HL-60/S4 treated with phorbol 12-myristate 13-acetate at 8.2 ng/mL for 4 days and 3 days (cell line): ENCODE measurements around the gene PITX3.
"Not testable (repeated sequence)": the region's sequence is repeated elsewhere in the genome, so short reads cannot be mapped to it uniquely, and the experiment has no call there.

Experiments
- in situ Hi-C: fragments of 300-500 bp; cut with MboI; formaldehyde crosslinking; loops from 2 replicates; pipeline ENCODE4 v1.15.0; 2022; ENCODE audit warnings: low sequenced_read_pairs

Gene PITX3

DNA sequence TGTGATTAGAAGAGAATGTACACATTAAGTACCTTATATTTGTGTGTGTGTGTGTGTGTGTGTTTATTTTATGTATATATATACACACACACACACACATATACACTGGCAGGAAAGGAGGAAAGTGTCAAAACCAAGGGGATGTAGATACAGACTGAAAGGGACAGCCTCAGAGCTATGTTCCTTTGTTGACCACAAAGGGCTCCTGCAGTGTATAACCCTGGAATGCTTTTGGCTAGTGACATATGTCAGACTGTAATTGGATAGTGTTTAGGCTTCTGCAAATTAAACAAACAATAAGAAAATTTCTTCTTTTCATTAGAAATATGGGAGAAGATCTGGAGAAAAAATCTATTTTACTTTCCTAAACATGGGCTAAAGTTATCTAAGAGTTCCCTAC is 19.9 kb upstream of the PITX3 start:
- in situ Hi-C loops, result no loop called here

DNA sequence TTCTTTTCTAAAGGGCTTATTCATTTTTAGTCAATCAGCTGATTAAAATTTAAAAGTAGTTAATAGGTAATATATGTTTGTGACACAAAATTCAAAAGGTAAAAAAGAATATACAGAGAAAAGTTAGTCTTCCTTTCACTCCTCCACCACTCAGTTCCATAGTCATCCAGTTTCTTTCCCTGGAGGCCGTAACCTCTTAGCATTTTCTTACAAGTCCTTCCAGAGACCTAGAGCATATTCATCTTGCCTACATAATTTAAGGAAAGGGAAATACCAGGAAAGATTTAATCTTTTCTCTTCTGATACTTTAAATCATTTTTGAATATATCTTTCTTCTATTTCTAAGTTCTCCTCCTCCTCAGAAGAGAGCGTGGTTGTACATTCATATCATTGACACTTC is 14.1 kb upstream of the PITX3 start:
- in situ Hi-C loops, result no loop called here

DNA sequence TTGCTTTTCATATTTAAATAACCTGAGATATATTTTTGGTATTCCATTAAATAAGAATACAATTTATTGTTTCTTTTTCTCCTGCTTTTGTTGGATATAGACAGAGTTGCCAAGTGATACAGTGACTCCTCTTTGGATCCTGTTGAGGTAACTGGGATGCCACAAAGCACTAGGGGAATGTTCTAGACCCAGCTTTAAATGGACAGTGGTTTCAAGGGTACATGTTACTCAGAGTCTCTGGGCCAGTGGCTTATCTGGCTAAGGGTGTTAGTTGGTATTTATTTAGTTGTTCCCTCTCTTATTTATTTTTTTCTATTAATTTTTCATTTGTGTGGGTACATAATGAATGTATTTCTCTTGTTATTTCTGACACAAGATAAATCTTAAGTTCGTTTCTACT is 13.1 kb upstream of the PITX3 start:
- in situ Hi-C loops, result no loop called here

DNA sequence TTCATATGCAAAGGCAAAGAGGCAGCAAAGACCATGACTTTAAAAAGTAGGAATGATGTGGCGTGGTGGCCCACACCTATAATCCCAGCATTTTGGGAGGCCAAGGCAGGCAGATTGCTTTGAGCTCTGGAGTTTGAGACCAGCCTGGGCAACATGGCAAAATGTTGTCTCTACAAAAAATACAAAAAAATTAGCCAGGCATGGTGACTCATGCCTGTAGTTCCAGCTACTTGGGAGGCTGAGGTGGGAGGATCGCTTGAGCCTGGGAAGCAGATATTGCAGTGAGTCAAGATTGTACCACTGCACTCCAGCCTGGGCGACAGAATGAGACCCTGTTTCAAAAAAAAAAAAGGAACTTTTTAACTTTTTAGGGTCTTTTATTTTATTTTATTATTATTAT is 11.2 kb upstream of the PITX3 start:
- in situ Hi-C loops, result not testable (repeated sequence)

DNA sequence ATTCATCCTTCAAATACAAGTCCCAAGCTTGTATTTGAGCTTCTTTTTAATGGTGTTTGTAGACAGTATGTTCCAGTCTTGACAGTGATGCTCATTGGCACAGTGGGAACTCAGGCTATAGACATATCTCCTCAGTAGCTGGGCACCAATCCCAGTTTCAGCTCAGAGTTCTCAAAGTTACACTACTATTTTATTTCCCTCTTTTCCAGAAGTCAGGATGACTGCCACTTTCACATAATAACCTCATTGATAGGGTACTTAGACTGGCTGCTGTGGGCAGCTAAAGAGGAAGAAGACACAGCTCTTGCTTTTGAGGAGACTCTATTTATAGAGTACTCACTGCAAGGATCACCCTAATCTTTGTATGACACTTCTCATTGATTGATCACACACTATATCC is 6.4 kb upstream of the PITX3 start:
- in situ Hi-C loops, result loop anchor here (25.0 kb wide), 1 partner anchor 240 kb away; no protein-coding TSS in a partner anchor

DNA sequence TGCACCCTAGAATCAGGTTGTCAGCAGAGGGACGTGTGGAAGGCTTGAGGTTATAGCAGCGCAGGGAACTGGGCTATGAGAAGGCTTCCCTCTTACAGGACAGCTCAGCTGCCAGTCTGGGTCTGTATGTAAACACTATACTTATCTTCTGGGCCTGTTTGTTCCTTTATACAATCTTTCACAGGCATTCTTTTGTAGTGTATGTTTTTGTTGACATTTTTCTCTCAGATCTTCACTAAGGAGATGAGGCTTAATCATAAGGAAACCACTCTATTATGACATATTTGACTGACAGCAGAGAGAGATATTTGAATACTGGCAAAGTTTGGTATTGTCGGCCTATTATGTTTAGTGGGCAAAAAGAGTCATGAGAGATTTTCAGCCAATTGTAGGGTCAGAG is 4.9 kb upstream of the PITX3 start:
- in situ Hi-C loops, result loop anchor here (25.0 kb wide), 1 partner anchor 241 kb away; no protein-coding TSS in a partner anchor

DNA sequence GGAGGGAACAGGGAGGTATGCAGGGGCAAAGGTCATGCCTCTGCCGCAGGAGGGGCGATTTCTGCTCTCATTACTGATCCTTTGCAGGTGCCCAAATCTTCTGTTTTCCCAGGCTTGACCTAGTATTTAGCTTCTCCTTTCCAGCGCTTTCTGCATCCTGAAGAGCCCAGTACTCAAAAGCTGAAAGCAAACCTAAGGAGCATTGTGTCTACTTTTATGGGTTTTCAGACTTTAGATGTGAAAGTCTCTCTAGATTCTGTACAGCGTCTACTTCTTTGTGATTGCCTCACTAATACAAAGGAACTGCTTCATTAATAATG is 4.6 kb upstream of the PITX3 start:
- in situ Hi-C loops, result loop anchor here (25.0 kb wide), 1 partner anchor 241 kb away; no protein-coding TSS in a partner anchor

DNA sequence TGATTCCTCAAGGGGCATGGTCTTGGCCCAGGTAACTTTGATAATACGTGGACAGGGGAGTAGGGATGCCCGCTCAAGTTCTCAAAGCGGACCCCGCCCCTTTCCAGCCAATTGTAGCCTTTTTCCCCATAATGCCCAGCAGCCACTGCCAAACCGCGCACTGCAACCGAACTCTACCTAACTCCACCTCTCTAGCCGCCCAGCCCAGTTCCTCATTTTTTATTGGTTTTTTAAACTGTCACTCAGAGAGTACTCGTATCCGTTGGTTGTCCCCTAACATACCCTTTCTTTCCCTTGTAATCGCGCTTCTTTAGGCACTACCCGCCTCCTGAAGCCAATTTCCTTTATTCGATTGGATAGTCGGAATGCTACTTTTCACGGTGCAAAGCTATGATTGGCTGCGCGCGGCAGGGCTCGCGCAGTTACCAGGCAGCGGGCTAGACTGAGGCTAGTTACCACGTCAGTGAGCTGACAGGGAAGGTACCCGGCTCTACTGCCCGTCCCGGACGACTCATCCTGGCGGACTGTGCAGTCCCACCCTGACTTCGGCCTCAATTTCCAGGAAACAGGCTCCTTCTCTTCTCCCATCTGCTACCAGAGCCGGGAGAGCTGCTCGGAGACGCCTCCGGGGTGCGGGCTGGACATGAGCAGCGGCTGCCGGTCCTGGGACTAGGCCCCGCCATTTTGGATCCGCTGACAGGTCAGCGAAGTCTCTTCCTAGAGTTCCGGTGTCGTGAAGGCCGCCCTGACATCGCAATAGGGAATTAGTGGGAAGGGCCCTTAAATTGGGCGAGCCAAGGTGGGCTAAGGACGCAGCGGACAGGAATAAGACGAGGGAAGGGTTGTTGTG is 4.0 kb upstream of the PITX3 start, which contains the start of gene GBF1:
GBF1 (plus strand) TSS at position 451 of the 850 bp plus-strand sequence. CDS start 13,407 bp downstream, outside the sequence.
- in situ Hi-C loops, result loop anchor here (25.0 kb wide), 1 partner anchor 242 kb away; no protein-coding TSS in a partner anchor

DNA sequence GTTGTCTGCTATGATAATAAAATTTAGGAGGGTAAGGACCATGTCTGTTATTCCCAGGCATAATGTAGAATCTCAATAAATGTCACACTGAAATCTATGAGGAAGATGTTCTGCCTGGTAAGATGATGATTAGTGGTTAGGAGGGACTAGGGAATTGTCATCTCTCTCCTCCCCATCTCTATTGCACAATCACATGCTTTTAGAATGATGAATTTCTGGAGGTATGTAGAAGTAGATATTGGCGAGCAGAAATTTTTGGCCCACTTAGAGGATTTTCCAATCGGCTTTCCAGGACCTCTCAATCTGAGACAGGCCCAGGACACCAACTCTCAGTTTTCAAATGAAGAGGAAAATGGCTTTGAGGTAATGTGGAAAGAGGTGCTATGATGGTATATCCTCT is 2.0 kb upstream of the PITX3 start:
- in situ Hi-C loops, result loop anchor here (25.0 kb wide), 1 partner anchor 244 kb away; no protein-coding TSS in a partner anchor

DNA sequence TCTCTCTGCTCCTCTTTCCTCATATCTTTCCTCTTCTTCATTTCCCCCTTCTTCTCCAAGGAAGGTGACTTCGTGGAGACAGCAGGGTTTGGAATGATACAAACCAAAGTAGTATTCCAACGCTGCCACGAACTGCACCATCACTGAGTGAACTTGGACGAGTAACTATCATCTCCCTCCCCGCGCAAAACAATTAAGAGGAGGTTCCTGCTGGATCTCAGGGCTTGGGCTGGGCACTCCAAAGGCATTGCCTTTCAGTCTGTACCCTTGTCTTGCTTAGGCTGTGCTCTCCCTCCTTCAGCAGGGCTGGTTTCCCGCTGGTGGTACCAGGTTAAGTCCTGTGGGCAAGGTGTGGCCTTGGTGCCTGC is 790 bp upstream of the PITX3 start:
- in situ Hi-C loops, result loop anchor here (25.0 kb wide), 1 partner anchor 245 kb away; no protein-coding TSS in a partner anchor

DNA sequence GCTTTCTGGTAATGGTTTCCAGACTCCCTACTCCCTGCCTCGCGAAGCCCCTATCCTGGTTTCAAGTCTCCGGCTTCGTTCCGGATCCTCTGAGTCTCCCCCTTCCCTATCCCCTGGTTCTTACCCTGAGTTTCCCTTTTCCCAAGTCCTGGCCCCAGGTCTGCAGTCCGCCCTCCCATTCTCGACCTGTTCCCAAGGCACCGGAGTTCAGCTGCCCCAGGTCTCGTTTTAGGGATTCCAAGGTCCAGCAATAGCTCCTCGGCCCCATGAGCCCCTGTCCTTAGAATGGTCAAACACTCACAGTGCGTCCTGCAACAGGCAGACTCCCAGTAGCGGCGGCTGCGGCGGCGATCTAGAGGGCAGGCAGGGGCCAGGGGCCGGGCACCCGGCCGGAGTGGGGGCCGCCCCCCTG is 274 bp downstream of the PITX3 start:
- in situ Hi-C loops, result loop anchor here (25.0 kb wide), 1 partner anchor 246 kb away; no protein-coding TSS in a partner anchor

DNA sequence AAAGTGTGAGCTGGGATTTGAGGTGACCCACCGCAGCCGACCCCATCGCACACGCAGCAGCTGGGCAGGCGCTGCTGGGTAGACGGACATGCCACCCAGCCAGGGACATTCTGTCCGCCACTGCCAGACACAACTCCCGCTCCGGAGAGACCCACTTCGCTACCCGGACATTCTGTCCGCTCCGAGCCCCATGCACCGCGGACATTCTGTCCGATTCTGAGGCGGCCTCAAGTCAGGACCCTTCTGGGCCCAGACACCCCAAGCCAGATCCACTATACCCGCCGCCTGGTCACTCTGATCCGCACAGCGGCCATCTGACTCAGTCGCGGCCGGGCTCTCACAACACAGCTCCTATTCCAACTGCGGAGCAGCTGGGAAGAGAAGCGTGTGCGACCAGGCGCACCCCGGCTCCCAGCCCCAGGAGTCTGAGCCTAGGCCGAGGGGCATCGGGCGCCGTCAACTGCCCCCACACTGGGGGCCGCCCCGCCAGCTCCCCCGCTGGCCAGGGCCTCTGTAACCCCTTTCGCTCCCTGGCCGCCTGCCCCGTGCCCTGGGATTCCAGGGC is 763 bp downstream of the PITX3 start:
- in situ Hi-C loops, result loop anchor here (25.0 kb wide), 1 partner anchor 247 kb away; no protein-coding TSS in a partner anchor

DNA sequence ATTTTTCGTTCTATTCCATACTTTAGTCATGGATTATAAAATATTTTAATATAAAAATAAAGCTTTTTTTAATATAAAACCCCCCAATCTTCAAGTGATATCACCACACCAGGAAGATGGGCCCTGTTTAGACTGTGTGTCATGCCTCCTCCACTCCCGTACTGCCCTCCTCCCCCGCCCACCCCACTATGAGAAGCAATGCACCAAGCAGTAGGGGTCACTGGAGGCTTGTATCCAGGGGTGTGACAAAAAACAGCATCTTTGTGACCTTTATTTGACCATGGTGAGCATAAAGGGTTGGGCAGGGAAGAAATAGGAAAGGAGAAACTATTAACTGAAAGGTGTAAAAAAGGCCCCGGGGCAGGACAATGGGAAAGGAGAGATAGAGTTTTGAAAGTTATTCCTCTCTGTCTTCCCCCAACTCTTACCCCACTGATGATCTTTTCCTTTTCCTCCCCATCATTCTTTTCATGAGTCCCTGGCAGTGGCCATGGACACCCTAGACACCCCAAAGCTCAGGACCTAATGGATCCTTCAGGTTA is 3.5 kb downstream of the PITX3 start:
- in situ Hi-C loops, result loop anchor here (25.0 kb wide), 1 partner anchor 250 kb away; no protein-coding TSS in a partner anchor

DNA sequence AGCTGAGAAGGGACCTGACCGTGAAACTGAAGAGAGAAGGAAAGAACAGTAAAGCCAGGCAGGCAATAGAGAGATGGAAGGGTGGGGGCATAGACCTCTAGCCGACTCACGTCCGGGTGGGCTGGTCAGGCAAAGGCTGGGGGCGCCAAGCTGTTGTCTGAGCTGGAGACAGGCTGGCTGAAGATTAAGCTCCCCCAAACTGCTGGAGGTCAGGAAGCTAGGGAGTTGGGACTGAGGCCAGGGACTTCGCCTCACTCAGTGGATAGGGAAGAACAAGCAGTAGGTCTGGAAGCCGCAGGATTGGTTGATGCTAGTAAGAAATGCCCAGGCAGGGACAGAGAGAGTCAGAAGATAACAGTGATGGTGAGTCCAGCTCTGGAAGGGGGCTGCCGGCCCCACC is 5.3 kb downstream of the PITX3 start:
- in situ Hi-C loops, result loop anchor here (25.0 kb wide), 1 partner anchor 251 kb away; no protein-coding TSS in a partner anchor

DNA sequence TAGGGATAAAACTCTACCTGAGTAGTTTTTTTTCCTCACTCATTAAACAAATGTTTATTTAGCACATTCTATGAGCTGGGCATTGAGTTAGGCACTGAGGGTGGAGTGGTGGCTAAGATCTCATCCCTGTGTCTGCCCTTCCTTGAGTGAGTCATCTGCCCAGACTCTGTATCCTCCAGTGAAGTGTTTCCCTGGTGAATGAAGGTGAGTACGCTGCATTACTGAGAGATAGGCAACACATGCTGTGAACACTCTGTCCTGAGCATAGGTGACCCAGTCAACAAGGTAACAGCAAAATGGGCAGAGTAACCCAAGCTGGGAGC is 5.8 kb downstream of the PITX3 start:
- in situ Hi-C loops, result loop anchor here (25.0 kb wide), 1 partner anchor 252 kb away; no protein-coding TSS in a partner anchor

DNA sequence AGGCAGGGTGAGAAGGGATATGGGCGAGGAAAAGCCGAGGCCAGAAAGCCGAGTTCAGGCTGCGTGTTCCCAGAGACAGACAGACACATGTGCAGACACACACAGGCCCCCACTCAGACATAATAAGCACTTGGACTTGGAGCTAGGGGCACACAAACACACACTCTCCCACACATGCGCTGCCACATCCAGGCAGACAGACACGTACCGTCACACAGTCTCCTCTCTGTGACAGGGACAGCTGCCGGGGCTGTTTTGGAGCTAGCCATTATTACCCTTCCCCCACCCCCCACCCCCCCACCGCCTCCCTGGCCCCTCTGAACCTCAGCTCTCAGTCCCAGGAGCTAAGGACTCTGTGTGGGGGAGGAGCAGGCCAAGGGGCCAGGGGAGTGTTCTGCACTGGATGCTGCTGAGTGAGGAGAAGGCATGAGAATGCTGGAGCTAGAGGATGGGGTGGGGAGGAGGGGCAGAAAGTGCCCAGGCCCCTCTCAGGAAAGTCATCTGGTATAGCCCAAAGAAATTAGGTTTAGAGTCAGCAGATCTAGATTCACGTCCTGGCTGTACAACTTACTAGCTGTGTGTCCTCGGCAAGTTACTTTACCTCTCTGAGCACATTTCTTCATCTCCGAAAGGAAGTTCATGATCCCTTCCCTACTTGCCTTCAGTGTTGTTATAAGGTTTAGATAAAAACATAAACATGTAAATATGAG is 6.3 kb downstream of the PITX3 start:
- in situ Hi-C loops, result loop anchor here (25.0 kb wide), 1 partner anchor 252 kb away; no protein-coding TSS in a partner anchor

DNA sequence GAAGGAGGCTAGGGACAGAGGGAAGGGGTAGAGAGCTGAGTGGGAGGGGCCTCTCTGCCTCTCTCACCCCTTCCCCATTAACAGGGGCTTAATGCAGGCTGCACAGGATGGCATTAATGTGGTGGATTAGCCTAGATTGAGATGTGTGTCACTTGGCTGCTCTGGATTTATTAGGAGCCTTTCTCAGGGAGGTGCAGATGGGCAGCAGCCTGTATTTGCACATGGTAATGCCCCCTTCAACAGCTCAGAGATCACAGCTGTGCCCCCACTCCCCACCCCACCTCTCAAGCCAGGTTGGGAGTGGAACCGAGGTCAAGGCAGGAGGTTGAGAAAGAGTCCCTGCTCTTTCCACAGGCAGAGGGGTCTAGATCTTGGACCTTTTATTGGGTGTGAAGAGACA is 7.3 kb downstream of the PITX3 start:
- in situ Hi-C loops, result loop anchor here (25.0 kb wide), 1 partner anchor 253 kb away; no protein-coding TSS in a partner anchor

DNA sequence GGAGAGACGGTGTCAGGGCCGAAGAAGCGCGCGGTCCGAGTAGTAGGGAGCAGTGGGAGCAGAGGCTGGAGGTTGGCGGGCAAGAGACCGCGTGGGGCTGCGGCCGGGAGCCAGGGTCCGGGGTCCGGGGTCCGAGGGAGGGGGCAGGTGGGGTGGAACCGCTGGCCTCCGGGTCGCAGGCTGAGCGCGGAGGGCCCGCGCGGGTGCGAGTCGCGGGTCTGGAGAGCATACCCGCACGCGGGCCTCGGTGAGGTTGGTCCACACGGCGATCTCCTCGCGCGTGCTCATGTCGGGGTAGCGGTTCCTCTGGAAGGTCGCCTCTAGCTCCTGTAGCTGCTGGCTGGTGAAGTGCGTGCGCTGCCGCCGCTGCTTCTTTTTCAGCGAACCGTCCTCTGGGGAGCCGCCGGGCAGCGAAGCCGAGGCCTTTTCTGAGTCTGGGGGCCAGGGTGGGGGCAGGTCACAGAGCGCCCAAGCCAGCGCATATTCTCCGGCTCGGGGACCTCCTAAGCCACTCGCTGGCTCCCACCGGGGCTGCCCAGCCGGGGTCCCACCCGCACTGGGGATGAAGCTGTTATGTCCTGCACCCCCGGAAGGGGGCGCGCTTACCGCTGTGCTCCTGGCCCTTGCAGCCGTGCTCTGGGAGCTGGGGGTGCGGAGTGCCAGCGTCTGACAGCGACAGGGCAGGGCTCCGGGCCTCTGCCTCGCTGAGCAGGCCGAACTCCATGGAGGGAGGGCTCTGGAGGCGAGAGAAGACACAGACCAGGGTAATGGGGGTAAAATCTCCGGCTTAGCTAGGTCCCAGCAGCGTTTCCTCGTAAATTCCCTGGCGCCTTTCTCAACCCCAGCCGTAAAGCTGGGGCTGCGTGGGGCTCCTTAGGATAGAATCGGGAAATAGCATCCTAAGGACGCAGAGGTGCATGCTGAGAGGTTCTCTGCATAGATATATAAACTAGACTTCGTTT is 9.7 kb downstream of the PITX3 start:
- in situ Hi-C loops, result loop anchor here (25.0 kb wide), 1 partner anchor 256 kb away; no protein-coding TSS in a partner anchor

DNA sequence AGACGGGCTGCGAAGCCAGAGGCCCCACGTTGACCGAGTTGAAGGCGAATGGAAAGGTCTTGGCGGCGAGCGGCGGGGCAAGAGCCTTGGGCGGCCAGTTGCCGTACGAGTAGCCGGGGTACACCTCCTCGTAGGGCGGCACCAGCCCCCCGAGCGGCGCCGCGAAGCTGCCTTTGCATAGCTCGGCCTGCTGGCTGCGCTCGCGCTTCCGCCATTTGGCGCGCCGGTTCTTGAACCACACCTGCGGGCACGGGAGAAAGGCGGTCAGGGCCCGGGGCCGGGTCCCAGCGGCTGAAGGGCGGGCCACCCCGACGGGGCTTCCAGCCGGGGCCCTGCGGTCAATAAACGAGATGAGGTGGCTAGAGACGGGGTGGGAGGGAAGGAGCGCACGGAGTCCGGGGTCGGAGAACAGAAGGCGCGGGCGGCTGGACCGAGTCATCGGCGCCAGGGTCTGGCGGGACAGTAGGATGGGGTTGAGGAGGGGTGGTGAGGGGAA is 10.4 kb downstream of the PITX3 start:
- in situ Hi-C loops, result loop anchor here (25.0 kb wide), 1 partner anchor 256 kb away; no protein-coding TSS in a partner anchor
